ENCODE data around the gene FHIT. TPM values are rescaled to one million over a fixed set of nuclear protein-coding genes. Genes with fewer than 3 reads are reported as not detected.

The FHIT gene
- total and polyA plus RNA-seq, 4 donors: 2.1 to 14.7 (median 6.6) TPM

- Histone ChIP-seq H3K9ac (ENCODE audit: low read depth in 1 of 2, low read length in 2 of 2) (no peak overlapping the region), H3K27me3 (ENCODE audit: control insufficient read depth in 4 of 4, insufficient read depth in 4 of 4, low read length in 3 of 4) (no peaks in the 10 kb centered on the region), H3K4me1 (ENCODE audit: control insufficient read depth in 4 of 4, insufficient read depth in 4 of 4, low read length in 3 of 4) (no peaks in the 10 kb centered on the region), H3K4me3 (ENCODE audit: low read depth in 1 of 3, low read length in 3 of 3) (no peak overlapping the region), H3K9me3 (ENCODE audit: control insufficient read depth in 4 of 4, low read length in 3 of 4) (no peaks in the 10 kb centered on the region), H3K27ac (ENCODE audit: low read depth in 1 of 2, low read length in 2 of 2) (no peak overlapping the region), H3K36me3 (ENCODE audit: control insufficient read depth in 4 of 4, insufficient read depth in 3 of 4, low read depth in 1 of 4, low read length in 3 of 4) (no peaks in the 10 kb centered on the region)
- WGBS: 86% methylated on average over 1 of the region's 1 CpG
- no peak for DNase-seq (ENCODE audit: low spot score)
- no peak for TF ChIP-seq FOXA2 (IDR thresholded peaks at IDR 0.05)
- TF ChIP-seq JUND (IDR thresholded peaks at IDR 0.05): no peak
- no peak for TF ChIP-seq ATF3 (IDR thresholded peaks at IDR 0.05)
- no peak for TF ChIP-seq TAF1 (conservative IDR thresholded peaks at IDR 0.05)
- TF ChIP-seq FOXA1 (IDR thresholded peaks at IDR 0.05): no peak
- TF ChIP-seq YY1 (IDR thresholded peaks at IDR 0.05): no peak
- TF ChIP-seq MAX (IDR thresholded peaks at IDR 0.05): no peak
- no peak for TF ChIP-seq RAD21 (IDR thresholded peaks at IDR 0.05)
Measured at GRCh38 chr3:60215946-60216345, 1035.3 kb downstream of the FHIT start.

- 89% methylated on average over 2 of the region's 2 CpGs for WGBS
- DNase-seq (ENCODE audit: low spot score): no peak
- no peak overlapping the region for H3K27ac ChIP-seq (ENCODE audit: low read depth in 1 of 2, low read length in 2 of 2)
- no peak overlapping the region for H3K9ac ChIP-seq (ENCODE audit: low read depth in 1 of 2, low read length in 2 of 2)
- TF ChIP-seq MAX (IDR thresholded peaks at IDR 0.05) (no peak), FOXA1 (IDR thresholded peaks at IDR 0.05) (no peak), REST (IDR thresholded peaks at IDR 0.05) (no peak), JUND (IDR thresholded peaks at IDR 0.05) (no peak), ZBTB33 (IDR thresholded peaks at IDR 0.05) (no peak), SP1 (IDR thresholded peaks at IDR 0.05) (no peak), GABPA (IDR thresholded peaks at IDR 0.05 in 1 of 2, conservative IDR thresholded peaks at IDR 0.05 in 1 of 2) (no peak), EGR1 (IDR thresholded peaks at IDR 0.05; ENCODE audit: low read depth in 2 of 2) (no peak), TAF1 (conservative IDR thresholded peaks at IDR 0.05) (no peak), HNF4G (IDR thresholded peaks at IDR 0.05) (no peak)
- H3K9me3 ChIP-seq (ENCODE audit: control insufficient read depth in 4 of 4, low read length in 3 of 4): no peaks in the 10 kb centered on the region
- no peaks in the 10 kb centered on the region for H3K4me1 ChIP-seq (ENCODE audit: control insufficient read depth in 4 of 4, insufficient read depth in 4 of 4, low read length in 3 of 4)
- no peaks in the 10 kb centered on the region for H3K27me3 ChIP-seq (ENCODE audit: control insufficient read depth in 4 of 4, insufficient read depth in 4 of 4, low read length in 3 of 4)
- no peaks in the 10 kb centered on the region for H3K36me3 ChIP-seq (ENCODE audit: control insufficient read depth in 4 of 4, insufficient read depth in 3 of 4, low read depth in 1 of 4, low read length in 3 of 4)
- no peak overlapping the region for H3K4me3 ChIP-seq (ENCODE audit: low read depth in 1 of 3, low read length in 3 of 3)
Measured at GRCh38 chr3:60207905-60208304, 1043.3 kb downstream of the FHIT start.

Measured in liver (tissue), 9 donors.